Measurements from ENCODE around the gene GNAZ.
A peak's percentile ranks its signal among the peaks of the same experiment; 100 is the strongest.
"Not testable (repeated sequence)": the region's sequence is repeated elsewhere in the genome, so short reads cannot be mapped to it uniquely, and the experiment has no call there.

Gene GNAZ

DNA sequence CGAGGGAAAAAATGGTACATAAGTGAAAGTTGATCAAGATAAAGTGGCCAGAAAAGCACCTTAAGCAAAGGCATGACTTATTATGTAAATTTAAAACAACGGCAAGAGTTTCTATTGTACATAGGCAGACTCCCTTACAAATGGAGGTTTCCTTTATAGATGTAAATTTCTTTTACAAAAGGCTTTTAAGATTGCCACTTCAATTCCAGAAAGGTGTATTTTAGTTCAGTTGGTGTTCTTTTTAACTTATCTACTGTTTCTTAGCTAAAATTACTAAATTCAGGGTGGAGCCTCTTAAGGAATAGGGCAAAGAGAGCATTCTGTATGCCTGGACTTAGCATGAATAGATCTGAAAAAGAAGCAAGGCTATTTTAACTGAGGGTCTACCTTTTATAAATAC is 24.9 kb upstream of the GNAZ start:
- DNase-seq: no peak

GRCh38 chr22:23047265-23047664 is 23.1 kb upstream of the GNAZ start:
- no peak for DNase-seq

- no peak for DNase-seq
These were observed 22.6 kb upstream of the GNAZ start for GRCh38 chr22:23047742-23048141.

DNA sequence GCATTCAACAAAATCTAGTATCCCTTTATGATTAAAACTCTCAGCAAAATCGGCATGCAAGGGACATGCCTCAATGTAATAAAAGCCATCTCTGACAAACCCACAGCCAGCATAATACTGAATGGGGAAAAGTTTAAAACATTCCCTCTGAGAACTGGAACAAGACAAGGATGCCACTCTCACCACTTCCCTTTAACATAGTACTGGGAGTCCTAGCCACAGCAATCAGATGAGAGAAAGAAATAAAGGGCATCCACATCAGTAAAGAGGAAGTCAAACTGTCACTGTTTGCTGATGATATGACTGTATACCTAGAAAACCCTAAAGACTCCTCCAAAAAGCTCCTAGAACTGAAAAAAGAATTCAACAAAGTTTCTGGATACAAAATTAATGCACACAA is 19.8 kb upstream of the GNAZ start:
- not testable (repeated sequence) for DNase-seq

DNA sequence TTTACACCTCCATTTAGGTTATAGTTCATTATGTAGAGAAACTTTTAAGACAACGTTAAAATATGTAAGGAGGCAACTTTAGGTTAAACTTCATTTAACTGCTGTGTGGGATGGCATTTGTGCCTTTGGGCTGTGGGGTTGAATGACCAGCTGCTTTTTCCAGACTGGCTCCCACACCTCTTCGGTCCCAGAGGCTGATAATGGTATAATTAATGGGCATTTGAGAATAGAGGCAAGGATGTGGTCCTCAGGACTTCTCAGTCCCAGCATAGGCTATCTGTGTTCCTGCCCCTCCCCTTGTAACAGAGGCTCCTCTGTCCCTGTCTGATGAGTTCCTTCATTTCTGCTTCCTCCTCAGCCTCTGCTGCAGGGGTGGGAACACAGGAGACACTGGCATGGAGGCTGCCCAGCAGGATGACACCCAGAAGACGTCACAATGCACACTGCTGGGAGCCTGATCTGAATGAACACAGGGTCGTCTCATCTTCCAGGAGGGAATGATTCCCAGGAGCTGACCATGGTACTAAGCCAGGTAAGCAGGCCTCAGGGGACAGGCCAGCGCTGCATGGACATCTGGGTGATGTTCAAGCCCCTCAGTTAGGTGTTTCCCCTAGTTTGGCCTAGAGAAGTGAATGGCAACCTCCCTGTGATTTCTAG is 17.1 kb upstream of the GNAZ start:
- no peak for DNase-seq

- DNase-seq: peak; percentile 36
These were observed 16.3 kb upstream of the GNAZ start for GRCh38 chr22:23053912-23054530.

DNA sequence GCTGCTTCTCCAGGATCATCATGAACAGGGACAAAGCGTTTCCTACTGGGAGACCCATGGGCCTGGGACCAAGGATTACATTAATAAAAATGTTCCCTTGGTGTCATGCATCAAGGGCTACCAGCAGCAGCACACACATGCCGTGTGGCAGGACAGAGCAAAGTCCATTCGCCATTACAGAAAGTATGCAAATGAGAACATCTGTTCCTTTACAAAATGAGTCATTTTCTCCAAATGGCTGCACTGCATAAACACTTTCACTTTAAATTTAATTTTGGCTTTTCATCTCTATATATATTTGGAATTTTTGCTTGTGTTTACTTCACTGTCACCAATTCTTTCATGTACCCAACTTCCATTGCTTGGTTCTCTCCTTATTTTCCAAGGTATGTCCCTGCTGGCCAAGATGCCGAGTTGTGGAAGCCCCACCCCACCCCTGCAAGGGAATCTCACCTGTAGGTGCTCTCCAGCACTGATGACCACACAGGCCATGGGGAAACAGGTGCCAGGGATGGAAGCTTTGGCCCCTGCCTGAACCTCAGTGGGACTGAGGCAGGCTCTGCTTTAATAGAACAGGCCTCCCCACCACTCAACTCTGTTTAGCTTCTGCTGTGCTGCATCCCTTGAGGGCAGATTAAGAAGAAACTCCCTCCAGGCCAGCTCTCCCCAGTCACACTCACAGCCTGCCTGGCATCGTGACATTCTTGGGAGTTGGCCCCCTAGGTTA is 15.6 kb upstream of the GNAZ start:
- DNase-seq: peak; percentile 26

- no peak for DNase-seq
These were observed 14.7 kb upstream of the GNAZ start for GRCh38 chr22:23055449-23056179.

- DNase-seq: no peak
These were observed 13.0 kb upstream of the GNAZ start for GRCh38 chr22:23057331-23057730.

DNA sequence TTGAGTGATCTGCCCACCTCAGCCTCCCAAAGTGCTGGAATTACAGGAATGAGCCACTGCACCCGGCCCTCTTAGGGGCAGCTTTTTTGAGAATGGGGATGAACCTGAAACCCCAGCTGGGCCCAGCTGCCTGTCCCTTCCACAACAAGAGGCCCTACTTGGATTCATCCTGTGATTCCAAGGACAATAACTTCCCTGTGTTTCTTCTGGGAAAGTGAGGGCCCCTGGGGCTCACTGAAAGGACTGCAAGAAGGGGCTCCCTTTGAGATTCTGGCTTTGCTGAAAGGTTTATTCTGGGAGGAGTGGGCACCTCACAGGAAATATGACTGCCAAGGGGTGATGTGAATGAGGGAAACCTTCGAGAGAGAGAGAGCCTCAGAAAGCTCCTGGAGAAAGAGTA is 12.3 kb upstream of the GNAZ start:
- DNase-seq: peak; percentile 18

DNA sequence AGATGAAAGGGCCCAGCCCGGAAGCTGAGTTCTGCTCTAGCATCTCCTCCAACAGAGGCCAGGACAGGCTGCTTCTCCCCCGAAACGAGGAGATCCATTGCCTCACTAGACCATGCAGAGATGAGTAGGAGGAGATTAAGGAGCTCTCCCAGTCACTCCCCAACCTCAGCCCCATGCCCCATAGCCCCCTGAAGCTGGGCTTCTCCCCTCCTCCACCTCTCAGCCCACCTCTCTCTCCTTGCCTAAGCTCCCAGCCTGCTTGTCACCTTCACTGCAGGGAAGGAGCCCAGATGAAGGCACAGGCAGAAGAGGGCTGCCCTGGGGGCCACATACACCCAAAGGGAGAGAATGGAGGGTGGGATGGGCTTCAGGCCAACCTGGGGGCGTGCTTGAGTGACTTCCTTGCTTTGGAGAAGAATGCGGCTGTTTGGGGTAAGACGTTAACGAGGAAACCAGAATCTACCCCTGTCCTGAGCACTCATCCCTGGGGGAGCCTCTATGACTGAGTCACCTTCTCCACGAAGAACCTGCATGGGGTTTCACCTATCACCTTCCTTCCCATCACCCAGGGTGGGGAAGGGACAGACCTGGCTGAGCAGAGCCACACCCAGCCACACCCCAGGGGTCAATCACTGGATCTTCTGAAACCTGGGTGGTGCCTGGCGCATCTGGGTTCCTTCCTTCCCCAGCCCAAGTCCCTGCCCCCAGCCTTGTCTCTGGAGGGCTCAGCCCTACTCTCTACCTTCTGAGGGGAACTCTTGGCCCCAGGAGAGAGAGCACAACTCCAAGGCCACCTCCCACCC is 11.6 kb upstream of the GNAZ start:
- DNase-seq: peak; percentile 40

DNA sequence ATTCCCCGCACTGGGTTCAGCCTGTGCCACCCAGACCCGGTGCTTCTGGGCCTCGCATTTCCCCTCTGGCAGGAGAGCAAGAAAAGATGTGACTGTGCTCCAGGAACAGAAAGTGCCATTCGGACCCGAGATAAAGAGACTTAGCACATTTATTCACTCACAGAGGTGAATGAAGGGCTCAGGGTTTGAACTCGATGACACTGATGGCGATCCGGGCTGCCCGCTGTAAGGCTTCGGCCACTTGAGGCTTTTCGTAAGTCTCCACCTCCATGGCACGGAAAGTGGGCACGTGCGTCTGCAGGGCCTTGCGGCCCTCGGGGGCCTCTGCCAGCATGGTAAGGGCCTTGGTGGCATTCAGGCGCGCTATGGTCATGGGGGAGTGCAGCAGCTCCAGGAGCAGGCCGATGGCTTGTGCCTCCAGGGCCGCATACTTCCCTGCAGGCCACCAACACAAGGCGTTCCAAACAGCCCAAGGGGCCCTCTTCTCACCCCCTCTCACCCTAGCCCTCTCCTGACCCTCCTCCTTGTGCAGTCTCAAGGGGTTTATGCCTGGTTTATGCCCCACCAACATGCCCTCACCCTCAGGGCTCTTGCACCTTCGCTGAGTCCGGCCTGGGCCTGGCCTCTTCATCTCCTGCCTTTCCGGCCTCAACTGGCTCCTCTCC is 10.9 kb upstream of the GNAZ start:
- peak; percentile 23 for DNase-seq

DNA sequence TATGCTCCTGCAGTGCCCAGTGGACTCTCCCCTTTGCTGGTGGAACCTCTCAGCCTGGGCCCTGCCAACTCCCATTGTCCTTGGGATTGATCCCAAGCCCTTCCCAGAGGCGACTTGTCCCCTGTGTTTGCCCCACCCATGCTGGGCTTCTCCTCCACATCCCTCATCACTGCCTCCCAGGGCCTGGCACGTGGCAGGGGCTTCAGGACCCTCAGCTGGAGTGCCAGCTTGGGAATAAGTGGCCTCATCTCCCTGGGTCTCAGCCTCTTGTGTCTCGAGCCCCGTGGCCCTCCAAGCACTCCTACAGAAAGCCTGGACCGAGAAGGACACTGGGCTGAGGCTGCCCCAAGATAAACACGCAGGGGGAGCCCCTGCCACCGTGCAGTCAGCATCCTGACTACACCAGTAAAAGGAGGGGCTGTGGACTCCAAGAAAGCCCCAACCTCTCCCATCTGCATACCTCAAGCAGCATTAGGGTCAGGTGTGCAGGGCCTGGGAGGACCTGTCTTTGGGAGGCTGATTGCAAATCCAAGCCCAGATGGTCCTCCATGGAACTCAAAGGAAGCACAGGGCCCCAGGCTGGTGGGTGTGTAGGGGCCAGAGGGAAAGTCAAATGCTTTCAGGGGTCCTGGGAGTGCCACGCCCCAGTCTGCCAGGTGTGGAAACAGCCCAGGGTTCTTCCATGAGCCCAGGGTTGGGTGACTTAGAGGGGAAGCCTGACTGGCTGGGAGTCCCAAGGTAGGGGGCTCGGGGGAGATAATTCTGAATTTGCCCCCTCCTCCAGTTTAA is 9.5 kb upstream of the GNAZ start:
- peak; percentile 26 for DNase-seq

DNA sequence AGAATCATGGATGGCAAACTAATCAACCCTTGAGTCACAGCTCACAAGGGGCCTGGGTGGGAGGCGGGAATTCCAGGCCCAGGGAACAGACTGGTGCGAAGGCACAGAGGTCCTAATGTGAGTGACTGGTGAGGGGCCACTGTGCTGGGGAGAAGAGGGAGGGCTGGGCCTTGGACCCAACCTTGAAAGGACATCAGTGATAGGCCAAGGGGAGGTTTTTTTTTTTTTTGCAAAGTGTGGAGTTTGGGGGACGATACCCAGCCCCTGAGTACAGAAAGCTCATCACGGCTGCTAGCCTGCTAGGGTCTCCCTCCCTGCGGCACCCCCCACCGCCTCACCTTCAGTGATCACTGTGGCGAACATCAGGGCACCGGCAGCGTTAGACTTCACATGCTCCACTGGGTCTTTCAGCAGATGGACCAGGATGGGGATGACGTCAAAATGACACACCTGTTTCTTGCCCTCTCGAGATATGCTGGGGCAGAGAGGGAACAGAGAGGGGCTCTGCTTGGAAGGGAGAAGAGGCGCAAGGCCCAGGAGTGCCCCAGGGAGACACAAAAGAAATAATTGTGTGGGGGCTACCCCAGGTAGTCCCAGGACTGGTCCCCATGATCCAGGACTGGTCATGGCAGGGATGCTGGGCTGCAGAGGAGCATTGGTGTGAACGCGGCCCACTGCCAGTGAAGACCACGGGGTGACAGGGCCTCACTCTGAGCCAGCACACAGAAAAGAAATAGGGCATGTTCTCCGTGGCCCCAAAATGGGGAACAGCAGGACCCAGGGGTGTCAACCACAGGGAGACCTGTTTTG is 8.6 kb upstream of the GNAZ start:
- peak; percentile 36 for DNase-seq

- DNase-seq: peak; percentile 35
These were observed 7.4 kb upstream of the GNAZ start for GRCh38 chr22:23062616-23063538.

DNA sequence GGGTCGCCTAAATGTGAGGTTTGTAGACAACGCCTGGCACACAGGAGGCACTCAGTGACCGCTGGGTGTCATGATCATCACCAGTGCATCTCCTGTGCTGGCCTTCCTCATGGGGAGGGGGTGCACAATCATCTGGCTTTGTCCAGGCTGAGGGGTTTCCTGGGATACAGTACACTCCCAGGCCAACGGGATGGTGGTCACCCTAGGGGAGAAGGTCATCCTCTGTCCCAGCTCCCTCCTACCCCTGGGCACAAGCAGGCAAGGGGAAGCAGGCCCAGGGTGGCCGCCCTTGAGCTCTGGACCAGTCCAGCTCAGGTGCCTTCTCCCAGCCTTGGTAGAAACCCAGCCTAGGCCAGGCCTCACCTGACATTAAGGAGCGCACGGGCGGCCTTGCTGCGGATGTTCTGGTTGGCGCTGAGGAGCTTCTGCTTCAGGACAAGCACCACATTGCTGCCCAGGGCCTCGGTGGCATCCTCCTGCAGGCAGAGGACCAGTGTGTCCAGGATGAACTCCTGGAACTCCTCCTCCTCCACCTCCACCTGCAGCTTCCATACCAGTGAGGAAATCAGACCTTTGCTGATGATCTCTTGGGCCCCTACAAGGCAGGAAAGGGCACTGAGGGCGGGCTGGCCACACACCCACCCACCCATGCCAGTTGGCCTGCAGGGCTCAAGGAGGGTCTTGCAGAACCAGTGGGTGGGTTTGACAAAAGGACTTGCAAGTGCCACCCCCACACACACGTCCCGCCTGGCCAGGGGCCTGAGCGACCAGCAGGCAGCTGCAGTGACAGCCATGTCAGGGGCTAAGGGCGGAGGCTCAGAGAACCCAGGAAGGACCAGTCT is 6.6 kb upstream of the GNAZ start:
- DNase-seq: peak; percentile 33

DNA sequence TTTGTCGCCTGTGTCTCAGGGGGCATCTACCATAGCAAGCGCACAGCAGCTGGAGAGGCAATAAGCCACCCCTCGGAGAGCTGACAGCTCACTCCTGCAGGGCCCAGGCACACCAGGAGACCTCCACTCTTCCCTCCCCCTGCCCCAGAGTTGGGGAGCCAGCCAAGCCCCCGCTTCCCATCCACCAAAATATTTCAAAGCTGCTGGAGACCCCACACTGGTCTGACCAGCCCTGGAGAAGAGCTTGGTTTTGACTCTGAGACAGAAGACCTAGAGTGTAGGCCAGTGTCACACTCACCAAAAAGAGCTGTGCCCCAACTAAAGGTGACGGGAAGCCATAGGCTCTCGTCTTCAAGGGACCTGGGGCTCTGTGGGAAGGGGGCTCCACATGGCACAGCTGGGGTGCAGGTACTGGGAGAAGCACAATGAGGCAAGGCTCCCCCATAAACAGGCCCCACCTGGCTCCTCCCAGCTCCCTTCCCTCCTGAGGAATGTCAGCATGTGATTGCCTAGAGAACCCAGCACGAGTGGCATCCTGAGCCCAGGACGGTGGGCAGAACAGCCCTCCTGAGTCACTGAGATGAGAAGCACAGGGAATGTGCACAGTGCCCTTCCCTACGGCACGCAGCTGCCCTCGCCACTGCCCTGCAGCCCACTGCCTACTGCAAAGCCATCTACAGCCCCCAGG is 5.8 kb upstream of the GNAZ start:
- DNase-seq: peak; percentile 46

GRCh38 chr22:23065069-23065451 is 5.3 kb upstream of the GNAZ start:
- peak; percentile 18 for DNase-seq

Measured in activated CD8-positive, alpha-beta memory T cell treated with anti-CD3 and anti-CD28 coated beads, Interleukin-2, amount 50 U/mL, for 48 hours (primary cell).